Hematopoietic multipotent progenitor cell treated with erythropoietin and hydrocortisone succinate and interleukin-3 and kit ligand, for 8 days (in vitro differentiated cells): ENCODE measurements around the gene YTHDF2.
"Not testable (repeated sequence)": the region's sequence is repeated elsewhere in the genome, so short reads cannot be mapped to it uniquely, and the experiment has no call there.

Source experiments
- DNase-seq: peaks from one replicate; pipeline ENCODE4 v3.0.0-alpha.2; 2015

The YTHDF2 gene

GRCh38 chr1:28761189-28761588, 24.4 kb downstream of the YTHDF2 start:
- no peak for DNase-seq

GRCh38 chr1:28766532-28767183, 29.9 kb downstream of the YTHDF2 start:
- DNase-seq: no peak

- no peak for DNase-seq
Measured at GRCh38 chr1:28770601-28771165, 33.9 kb downstream of the YTHDF2 start.

GRCh38 chr1:28771921-28772320, 35.2 kb downstream of the YTHDF2 start:
- DNase-seq: not testable (repeated sequence)

- no peak for DNase-seq
Measured at GRCh38 chr1:28773105-28773504, 36.4 kb downstream of the YTHDF2 start.

GRCh38 chr1:28775121-28775942, 38.6 kb downstream of the YTHDF2 start:
- peak; percentile 85 for DNase-seq

GRCh38 chr1:28776341-28776740, 39.6 kb downstream of the YTHDF2 start:
- no peak for DNase-seq

GRCh38 chr1:28778021-28778420, 41.3 kb downstream of the YTHDF2 start:
- DNase-seq: no peak

- DNase-seq: no peak
Measured at GRCh38 chr1:28779751-28780408, 43.1 kb downstream of the YTHDF2 start.

GRCh38 chr1:28781305-28781704, 44.6 kb downstream of the YTHDF2 start:
- DNase-seq: no peak

GRCh38 chr1:28782011-28782410, 45.3 kb downstream of the YTHDF2 start:
- no peak for DNase-seq

GRCh38 chr1:28783363-28783762, 46.6 kb downstream of the YTHDF2 start:
- no peak for DNase-seq

- DNase-seq: no peak
Measured at GRCh38 chr1:28789412-28789811, 52.7 kb downstream of the YTHDF2 start.

- DNase-seq: no peak
Measured at GRCh38 chr1:28789816-28790215, 53.1 kb downstream of the YTHDF2 start.

- no peak for DNase-seq
Measured at GRCh38 chr1:28790377-28791035, 53.8 kb downstream of the YTHDF2 start.

GRCh38 chr1:28791929-28792328, 55.2 kb downstream of the YTHDF2 start:
- DNase-seq: not testable (repeated sequence)

- no peak for DNase-seq
Measured at GRCh38 chr1:28792644-28793121, 55.9 kb downstream of the YTHDF2 start.

GRCh38 chr1:28794582-28794981, 57.8 kb downstream of the YTHDF2 start:
- not testable (repeated sequence) for DNase-seq

- DNase-seq: no peak
Measured at GRCh38 chr1:28796352-28797211, 59.8 kb downstream of the YTHDF2 start.

- no peak for DNase-seq
Measured at GRCh38 chr1:28800324-28800723, 63.6 kb downstream of the YTHDF2 start.

- DNase-seq: no peak
Measured at GRCh38 chr1:28801461-28801860, 64.7 kb downstream of the YTHDF2 start.

- no peak for DNase-seq
Measured at GRCh38 chr1:28803051-28803450, 66.3 kb downstream of the YTHDF2 start.
